CD4-positive, alpha-beta memory T cell (primary cell): ENCODE results near the gene FBXO33. TPM values are rescaled to one million over a fixed set of nuclear protein-coding genes. Genes with fewer than 3 reads are reported as not detected.

Source experiments
- CTCF ChIA-PET: fragments of 350-600 bp; sonication (Branson Sonifier 250); formaldehyde crosslinking; loops from one replicate; lab custom pipeline; 2021; ENCODE audit warnings: inconsistent platforms; ENCODE audit not compliant: partially characterized antibody; lab: Charles Lee
- POLR2A ChIA-PET: fragments of 350-600 bp; sonication (Branson Sonifier 250); formaldehyde crosslinking; loops from one replicate; lab custom pipeline; 2021; ENCODE audit not compliant: partially characterized antibody; lab: Charles Lee
- DNase-seq, 5 donors: peaks; one replicate each; pipeline versions ENCODE4 v3.0.0 to v3.0.0-alpha.2; 2020 to 2022; ENCODE audit warnings: mixed read lengths in 1 of 5
- H3K27ac ChIP-seq: one replicate; pipeline ENCODE4 v1.7.0; 2013; ENCODE audit warnings: low read depth, low read length
- H3K27me3 ChIP-seq: 2 replicates; pipeline ENCODE4 v1.7.0; 2013; ENCODE audit warnings: mild to moderate bottlenecking, low read length, moderate library complexity; ENCODE audit not compliant: insufficient read depth
- H3K36me3 ChIP-seq: 2 replicates; pipeline ENCODE4 v1.7.0; 2013; ENCODE audit warnings: mild to moderate bottlenecking, low read length, moderate library complexity; ENCODE audit not compliant: insufficient read depth
- H3K4me1 ChIP-seq: 2 replicates; pipeline ENCODE4 v1.7.0; 2013; ENCODE audit warnings: mild to moderate bottlenecking, low read length, moderate library complexity; ENCODE audit not compliant: insufficient read depth
- H3K4me3 ChIP-seq, 2 donors: one replicate each; pipeline ENCODE4 v1.7.0; 2013; ENCODE audit warnings: low read length in 2 of 2, mild to moderate bottlenecking in 1 of 2
- H3K9me3 ChIP-seq, 2 donors: one replicate each; pipeline ENCODE4 v1.7.0; 2013; ENCODE audit warnings: low read length in 2 of 2, control low read depth in 1 of 2; ENCODE audit not compliant: control insufficient read depth in 1 of 2
- H3K27ac Mint-ChIP-seq, 7 donors: one replicate each; pipeline ENCODE4 v1.8.0; 2020 to 2021; ENCODE audit warnings: mixed read lengths in 7 of 7, mild to moderate bottlenecking in 6 of 7, inconsistent platforms in 3 of 7, moderate library complexity in 3 of 7
- H3K27me3 Mint-ChIP-seq, 2 donors: one replicate each; pipeline ENCODE4 v1.8.0; 2020 to 2021; ENCODE audit warnings: mixed read lengths in 2 of 2
- H3K36me3 Mint-ChIP-seq, 2 donors: one replicate each; pipeline ENCODE4 v1.8.0; 2020 to 2021; ENCODE audit warnings: mixed read lengths in 2 of 2, inconsistent platforms in 1 of 2, mild to moderate bottlenecking in 1 of 2
- H3K4me1 Mint-ChIP-seq, 4 donors: one replicate each; pipeline ENCODE4 v1.8.0; 2020 to 2021; ENCODE audit warnings: mixed read lengths in 4 of 4, mild to moderate bottlenecking in 1 of 4
- H3K4me3 Mint-ChIP-seq, 8 donors: one replicate each; pipeline ENCODE4 v1.8.0; 2020 to 2021; ENCODE audit warnings: mixed read lengths in 8 of 8, mild to moderate bottlenecking in 7 of 8, moderate library complexity in 6 of 8, inconsistent platforms in 3 of 8
- H3K9me3 Mint-ChIP-seq, 8 donors: one replicate each; pipeline ENCODE4 v1.8.0; 2020 to 2021; ENCODE audit warnings: mixed read lengths in 8 of 8, mild to moderate bottlenecking in 5 of 8, inconsistent platforms in 3 of 8, moderate library complexity in 1 of 8
- intact Hi-C: fragments of 100-400 bp; cut with micrococcal nuclease; formaldehyde crosslinking; loops from one replicate; pipeline ENCODE4 v1.15.1; 2023
- polyA plus RNA-seq, 2 donors: library from polyadenylated mRNA; unstranded; fragments of 300-500 nt; fragmentation: Illumina TruSeq; gene quantifications; one replicate each; pipeline ENCODE4 v1.2.3, GENCODE V29; 2021
- total RNA-seq, 2 experiments: library from RNA; stranded (reverse); gene quantifications; one replicate each; pipeline ENCODE4 v1.2.3, GENCODE V29; 2021

Gene FBXO33
- total and polyA plus RNA-seq, 4 experiments from 2014 or later: 15.0 to 21.5 (median 18.7) TPM

DNA sequence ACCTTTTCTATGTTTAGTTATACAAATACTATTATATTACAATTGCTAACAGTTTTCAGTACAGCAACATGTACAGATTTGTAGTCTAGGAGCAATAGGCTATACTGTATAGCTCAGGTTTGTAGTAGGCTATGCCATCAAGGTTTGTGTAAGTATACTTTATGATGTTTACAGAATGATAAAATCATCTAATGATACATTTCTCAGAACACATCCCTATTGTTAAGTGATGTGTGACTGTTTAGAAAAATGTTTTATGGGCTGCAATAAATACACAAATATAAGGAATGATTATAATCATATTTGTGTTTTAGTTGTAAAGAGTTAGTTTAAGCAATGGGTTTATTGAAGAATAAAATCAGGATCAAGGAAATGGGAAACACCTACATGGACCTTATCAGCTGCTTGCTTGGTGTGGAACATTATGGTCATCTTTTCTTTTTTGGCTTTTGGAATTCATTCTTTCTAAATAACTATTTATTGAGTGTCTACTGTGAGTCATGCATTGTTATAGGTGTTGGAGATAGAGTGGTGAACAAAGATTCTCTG lies 24.5 kb upstream of the FBXO33 start:
- DNase-seq: no peak
- Histone ChIP-seq H3K4me3 (no peak overlapping the region), H3K27me3 (no peaks in the 10 kb centered on the region), H3K4me1 (no peaks in the 10 kb centered on the region), H3K36me3 (no peaks in the 10 kb centered on the region), H3K9me3 (no peaks in the 10 kb centered on the region), H3K27ac (no peak overlapping the region)
- Mint-ChIP-seq H3K9me3 (no peaks in the 10 kb centered on the region), H3K27me3 (no peaks in the 10 kb centered on the region), H3K27ac (no peak overlapping the region), H3K4me1 (peaks cover 0 to 1% (median 0%) of the 10 kb centered on the region in 4 donors), H3K4me3 (no peak overlapping the region), H3K36me3 (no peaks in the 10 kb centered on the region)
- ChIA-PET CTCF (no interaction called here), POLR2A (no interaction called here)
- intact Hi-C loops: no loop called here

DNA sequence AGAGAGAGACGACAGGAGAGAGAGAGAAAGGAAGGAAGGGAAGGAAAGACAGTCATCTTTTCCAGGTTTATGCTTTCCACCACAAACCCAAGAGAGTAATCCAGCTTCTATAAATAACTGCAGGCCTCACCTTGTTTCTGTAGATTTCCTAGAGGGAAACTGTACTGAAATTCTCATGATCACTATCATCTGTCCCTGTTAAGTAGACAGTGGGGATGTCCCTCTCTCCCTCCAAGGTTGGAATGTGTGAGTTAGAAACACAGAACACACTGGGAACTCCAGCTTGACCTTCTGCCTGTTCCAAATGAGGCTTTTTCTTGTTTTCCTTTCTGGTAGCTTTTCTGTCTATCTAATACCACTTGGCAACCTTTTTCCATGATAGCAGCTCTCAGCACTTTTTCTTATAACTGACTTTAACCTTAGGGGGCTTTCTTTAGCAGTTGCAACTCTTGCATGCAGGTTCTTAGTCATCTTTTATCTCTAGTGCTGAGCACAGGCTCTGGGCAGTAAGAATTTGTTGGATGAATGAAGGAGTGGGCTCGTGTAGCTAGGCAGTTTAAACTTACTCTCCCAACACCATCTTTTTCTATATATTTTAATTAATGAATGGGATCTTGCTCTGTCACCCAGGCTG lies 22.8 kb upstream of the FBXO33 start:
- Mint-ChIP-seq H3K36me3 (no peaks in the 10 kb centered on the region), H3K4me1 (peaks cover 0 to 1% (median 0%) of the 10 kb centered on the region in 4 donors), H3K4me3 (no peak overlapping the region), H3K27ac (no peak overlapping the region), H3K27me3 (peaks cover 0 to 2% of the 10 kb centered on the region in 2 donors), H3K9me3 (no peaks in the 10 kb centered on the region)
- DNase-seq: no peak
- intact Hi-C loops: no loop called here
- no peaks in the 10 kb centered on the region for H3K9me3 ChIP-seq
- POLR2A ChIA-PET: no interaction called here
- no peaks in the 10 kb centered on the region for H3K4me1 ChIP-seq
- no peak overlapping the region for H3K4me3 ChIP-seq
- CTCF ChIA-PET: no interaction called here
- H3K27ac ChIP-seq: no peak overlapping the region
- H3K36me3 ChIP-seq: no peaks in the 10 kb centered on the region
- H3K27me3 ChIP-seq: no peaks in the 10 kb centered on the region

DNA sequence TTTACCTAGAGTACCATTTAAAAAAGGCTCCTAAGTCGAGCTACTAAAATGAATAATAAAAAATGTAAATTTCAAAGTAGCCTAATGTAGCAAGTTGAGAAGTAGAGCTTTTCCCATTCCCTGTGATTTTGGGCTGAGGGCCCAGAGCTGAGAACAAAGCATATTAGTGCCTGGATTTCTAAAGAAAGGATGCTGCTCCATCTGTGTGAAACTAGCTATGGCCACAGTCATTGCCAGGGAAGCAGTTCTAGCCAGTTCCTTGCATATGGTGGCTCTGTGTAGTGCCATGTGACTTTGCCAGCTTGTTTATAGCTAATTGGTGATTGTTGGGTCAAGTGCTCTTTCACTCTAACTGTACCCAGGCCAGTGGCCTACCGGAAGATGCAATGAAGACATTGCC lies 20.4 kb upstream of the FBXO33 start:
- ChIA-PET POLR2A (no interaction called here), CTCF (interaction anchor here (1.0 kb wide), 1 partner anchor 72 kb away, joined by 3 read pairs; no protein-coding TSS in a partner anchor)
- peaks cover 0 to 2% of the 10 kb centered on the region in 2 donors for H3K27me3 Mint-ChIP-seq
- no peaks in the 10 kb centered on the region for H3K27me3 ChIP-seq
- H3K4me1 Mint-ChIP-seq: peaks cover 0 to 7% (median 2%) of the 10 kb centered on the region in 4 donors
- H3K4me1 ChIP-seq: no peaks in the 10 kb centered on the region
- H3K4me3 Mint-ChIP-seq: no peak overlapping the region
- H3K9me3 Mint-ChIP-seq: no peaks in the 10 kb centered on the region
- no peak overlapping the region for H3K27ac Mint-ChIP-seq
- no peaks in the 10 kb centered on the region for H3K36me3 Mint-ChIP-seq
- no peaks in the 10 kb centered on the region for H3K36me3 ChIP-seq
- no peak overlapping the region for H3K4me3 ChIP-seq
- H3K9me3 ChIP-seq: no peaks in the 10 kb centered on the region
- intact Hi-C loops: no loop called here
- no peak for DNase-seq
- no peak overlapping the region for H3K27ac ChIP-seq

DNA sequence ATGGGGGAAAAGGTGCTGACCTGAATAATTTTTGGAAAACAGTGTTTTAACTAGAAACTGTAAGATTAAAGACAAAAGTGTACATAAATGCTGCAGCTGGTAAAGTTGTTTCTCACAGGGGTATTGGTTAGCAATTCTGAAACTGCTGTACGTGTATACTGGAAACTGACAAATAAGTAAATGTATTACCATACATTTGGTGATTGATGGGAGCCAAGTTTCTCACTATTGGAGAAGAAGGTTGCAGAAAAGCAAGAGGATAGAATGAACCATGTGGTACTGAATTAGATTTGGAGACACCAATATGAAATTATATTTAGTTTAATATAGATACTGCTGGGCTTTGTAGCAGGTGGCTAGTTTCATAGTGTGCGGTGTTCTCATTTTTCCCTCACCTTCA lies 19.6 kb upstream of the FBXO33 start:
- intact Hi-C loops: no loop called here
- Histone ChIP-seq H3K36me3 (no peaks in the 10 kb centered on the region), H3K4me1 (no peaks in the 10 kb centered on the region), H3K4me3 (no peak overlapping the region), H3K27me3 (no peaks in the 10 kb centered on the region), H3K9me3 (no peaks in the 10 kb centered on the region), H3K27ac (no peak overlapping the region)
- Mint-ChIP-seq H3K4me1 (peaks cover 0 to 7% (median 6%) of the 10 kb centered on the region in 4 donors), H3K4me3 (no peak overlapping the region), H3K36me3 (no peaks in the 10 kb centered on the region), H3K27me3 (peaks cover 0 to 2% of the 10 kb centered on the region in 2 donors), H3K9me3 (no peaks in the 10 kb centered on the region), H3K27ac (no peak overlapping the region)
- DNase-seq: no peak
- ChIA-PET CTCF (interaction anchor here (1.0 kb wide), 1 partner anchor 72 kb away, joined by 3 read pairs; no protein-coding TSS in a partner anchor), POLR2A (no interaction called here)

GRCh38 chr14:39447175-39447661 lies 15.0 kb upstream of the FBXO33 start:
- Mint-ChIP-seq H3K4me1 (peaks cover 0 to 7% (median 7%) of the 10 kb centered on the region in 4 donors), H3K27ac (no peak overlapping the region), H3K4me3 (no peak overlapping the region), H3K36me3 (no peaks in the 10 kb centered on the region), H3K27me3 (peaks cover 1 to 5% of the 10 kb centered on the region in 2 donors), H3K9me3 (no peaks in the 10 kb centered on the region)
- H3K4me1 ChIP-seq: no peaks in the 10 kb centered on the region
- intact Hi-C loops: no loop called here
- CTCF ChIA-PET: no interaction called here
- H3K4me3 ChIP-seq: no peak overlapping the region
- POLR2A ChIA-PET: interaction anchor here (1.2 kb wide), 1 partner anchor 14 kb away, joined by 4 read pairs; no protein-coding TSS in a partner anchor
- no peaks in the 10 kb centered on the region for H3K36me3 ChIP-seq
- DNase-seq: no peak
- H3K9me3 ChIP-seq: no peaks in the 10 kb centered on the region
- no peak overlapping the region for H3K27ac ChIP-seq
- no peaks in the 10 kb centered on the region for H3K27me3 ChIP-seq

GRCh38 chr14:39446131-39446744 lies 14.0 kb upstream of the FBXO33 start:
- CTCF ChIA-PET: no interaction called here
- Mint-ChIP-seq H3K27ac (no peak overlapping the region), H3K36me3 (no peaks in the 10 kb centered on the region), H3K27me3 (peaks cover 1 to 3% of the 10 kb centered on the region in 2 donors), H3K4me3 (no peak overlapping the region), H3K4me1 (peaks cover 0 to 7% (median 6%) of the 10 kb centered on the region in 4 donors), H3K9me3 (peaks cover 0 to 3% (median 0%) of the 10 kb centered on the region in 8 donors)
- POLR2A ChIA-PET: no interaction called here
- Histone ChIP-seq H3K27me3 (no peaks in the 10 kb centered on the region), H3K4me1 (no peaks in the 10 kb centered on the region), H3K27ac (no peak overlapping the region), H3K4me3 (no peak overlapping the region), H3K9me3 (no peaks in the 10 kb centered on the region), H3K36me3 (no peaks in the 10 kb centered on the region)
- DNase-seq: no peak
- intact Hi-C loops: no loop called here

DNA sequence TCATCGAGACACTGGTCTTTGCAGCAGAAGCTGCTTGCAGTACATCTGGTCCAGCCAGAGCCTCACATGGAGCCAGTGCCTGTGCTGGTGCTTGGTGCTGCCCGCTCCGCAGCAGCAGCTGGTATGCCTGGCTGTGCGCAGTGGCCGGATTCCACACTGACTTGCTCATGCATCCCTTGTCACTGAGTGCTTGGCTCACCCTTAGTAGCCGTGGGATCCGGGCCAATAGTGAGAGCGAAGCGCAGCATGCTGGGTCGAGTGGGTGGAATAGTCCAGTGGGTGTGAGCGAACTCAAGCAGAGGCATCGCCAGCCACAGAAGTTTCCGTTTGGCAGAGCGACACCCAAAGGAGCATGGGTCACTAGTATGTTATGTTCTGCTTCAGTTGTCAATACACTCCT lies 10.1 kb upstream of the FBXO33 start:
- no peak for DNase-seq
- intact Hi-C loops: no loop called here
- Mint-ChIP-seq H3K9me3 (peaks cover 0 to 3% (median 0%) of the 10 kb centered on the region in 8 donors), H3K27ac (no peak overlapping the region), H3K4me3 (no peak overlapping the region), H3K36me3 (no peaks in the 10 kb centered on the region), H3K4me1 (peaks cover 0 to 3% (median 1%) of the 10 kb centered on the region in 4 donors), H3K27me3 (peaks cover 1 to 3% of the 10 kb centered on the region in 2 donors)
- Histone ChIP-seq H3K27ac (no peak overlapping the region), H3K27me3 (no peaks in the 10 kb centered on the region), H3K4me1 (no peaks in the 10 kb centered on the region), H3K36me3 (no peaks in the 10 kb centered on the region), H3K4me3 (no peak overlapping the region), H3K9me3 (no peaks in the 10 kb centered on the region)
- ChIA-PET POLR2A (interaction anchor here (2.1 kb wide), 1 partner anchor 10 kb away, joined by 9 read pairs; the partner anchor contains the start of gene FBXO33), CTCF (interaction anchor here (2.0 kb wide), 1 partner anchor 16 kb away, joined by 6 read pairs; no protein-coding TSS in a partner anchor)
